ENCODE data around the gene MTCH1.

The MTCH1 gene

GRCh38 chr6:36920546-36920945 lies 65.5 kb downstream of the MTCH1 start:
- no peak for DNase-seq

DNA sequence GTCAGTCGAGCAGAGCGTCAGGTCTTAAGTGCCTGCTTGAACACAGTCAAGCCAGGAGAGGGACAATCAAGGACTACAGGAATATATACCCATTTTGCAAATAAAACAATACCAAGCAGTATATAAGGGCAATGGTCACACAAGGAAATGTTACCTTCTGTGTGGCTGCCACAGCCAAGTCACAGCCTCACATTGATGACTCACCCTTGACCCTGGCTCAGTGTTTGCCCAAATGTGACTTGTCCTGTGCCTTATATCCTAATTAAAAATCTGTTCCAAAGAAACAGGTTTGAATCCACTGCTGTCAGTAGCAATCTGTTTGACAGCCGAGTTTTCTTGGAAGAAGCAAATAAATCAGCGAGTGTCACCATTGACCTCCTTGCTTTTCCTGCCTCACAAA lies 65.9 kb downstream of the MTCH1 start:
- no peak for DNase-seq
